GM18517 (cell line): ENCODE results near the gene ZNF195.
"Not testable (repeated sequence)": the region's sequence is repeated elsewhere in the genome, so short reads cannot be mapped to it uniquely, and the experiment has no call there.

Source experiments
- ATAC-seq: cut with Tn5 transposase; IDR thresholded peaks from one replicate; pipeline ENCODE4 v1.9.1; 2021; ENCODE audit warnings: mild to moderate bottlenecking, moderate library complexity; ENCODE audit not compliant: unreplicated experiment

Gene ZNF195

GRCh38 chr11:3356858-3357257 is 22.1 kb downstream of the ZNF195 start:
- no peak for ATAC-seq

DNA sequence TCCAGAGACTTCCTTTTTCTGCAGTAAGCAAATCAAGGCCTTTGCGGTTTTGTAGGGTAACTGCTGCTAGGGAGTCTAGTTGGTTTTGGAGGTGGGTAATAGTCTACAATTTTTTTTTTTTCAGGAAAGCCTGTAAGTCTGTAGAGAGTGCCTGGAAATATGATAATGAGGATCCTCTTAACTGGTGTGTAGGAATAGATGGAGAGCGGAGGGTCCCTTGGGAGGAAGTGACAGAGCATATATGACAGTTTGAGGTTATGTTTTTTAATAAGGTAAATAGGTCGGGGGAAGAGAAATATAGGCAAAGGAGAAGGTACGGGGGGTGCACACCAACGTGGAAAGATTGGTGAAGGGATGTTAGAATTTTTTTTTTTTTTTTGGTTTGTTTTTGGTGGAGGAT is 25.9 kb downstream of the ZNF195 start:
- ATAC-seq: no peak

GRCh38 chr11:3347127-3347526 is 31.8 kb downstream of the ZNF195 start:
- no peak for ATAC-seq

- no peak for ATAC-seq
Observed at GRCh38 chr11:3346587-3346986, 32.4 kb downstream of the ZNF195 start.

DNA sequence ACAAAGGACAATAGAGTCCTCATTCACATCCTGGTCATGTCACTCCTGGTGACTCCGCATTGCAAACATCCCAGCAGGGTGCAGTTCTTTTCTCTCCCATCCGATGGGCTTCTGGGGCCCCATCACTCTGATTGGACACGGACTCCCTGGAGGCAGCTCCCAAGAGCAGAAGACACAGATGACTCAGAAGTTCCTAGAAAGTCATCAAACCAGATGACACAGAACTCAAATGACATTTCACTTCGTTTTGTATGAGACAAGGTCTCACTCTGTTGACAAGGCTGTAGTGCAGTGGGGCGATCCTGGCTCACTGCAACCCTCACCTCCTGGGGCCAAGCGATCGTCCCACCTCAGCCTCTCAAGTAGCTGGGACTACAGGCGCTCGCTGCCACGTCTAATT is 33.2 kb downstream of the ZNF195 start:
- ATAC-seq: no peak

DNA sequence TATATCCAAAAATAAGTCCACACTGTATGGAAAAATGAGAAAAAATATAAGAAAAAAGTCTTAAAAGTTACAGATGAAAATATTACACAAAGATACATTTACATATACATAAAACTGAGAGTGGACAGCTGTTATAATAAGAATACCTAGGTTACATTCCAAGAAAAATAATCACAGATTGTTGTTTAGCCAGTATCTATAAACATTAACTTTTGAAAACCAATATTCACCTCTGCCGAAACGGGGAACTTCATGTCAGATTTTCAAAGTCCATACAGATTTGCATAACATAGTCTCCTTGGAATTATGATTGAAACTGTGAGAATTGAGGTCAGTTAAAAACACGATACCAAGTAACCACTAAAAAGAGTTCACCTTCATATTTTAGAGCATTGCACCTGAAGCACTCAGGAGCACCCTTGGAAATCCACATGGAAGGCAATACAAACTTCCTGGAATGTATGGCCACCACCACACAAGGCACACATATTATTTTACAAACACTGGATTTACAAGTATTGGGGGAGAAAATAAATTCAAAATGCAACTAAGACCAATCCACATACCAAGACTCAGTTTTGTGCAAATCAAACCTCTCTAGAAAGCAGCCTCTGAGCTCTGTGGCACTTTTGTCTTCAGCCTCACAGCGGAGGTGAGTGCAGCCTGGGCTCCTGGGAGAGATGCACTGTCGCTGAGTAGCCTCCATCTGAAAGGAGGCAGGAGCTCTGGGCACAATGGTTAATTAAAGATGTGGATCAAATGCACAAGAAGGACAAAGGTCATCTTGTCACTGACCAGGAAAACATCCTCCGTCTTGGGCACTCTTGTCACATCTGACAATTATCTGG is 34.4 kb downstream of the ZNF195 start:
- no peak for ATAC-seq

- no peak for ATAC-seq
Observed at GRCh38 chr11:3342709-3343108, 36.2 kb downstream of the ZNF195 start.

- no peak for ATAC-seq
Observed at GRCh38 chr11:3341298-3341697, 37.6 kb downstream of the ZNF195 start.

GRCh38 chr11:3340025-3340424 is 38.9 kb downstream of the ZNF195 start:
- no peak for ATAC-seq

DNA sequence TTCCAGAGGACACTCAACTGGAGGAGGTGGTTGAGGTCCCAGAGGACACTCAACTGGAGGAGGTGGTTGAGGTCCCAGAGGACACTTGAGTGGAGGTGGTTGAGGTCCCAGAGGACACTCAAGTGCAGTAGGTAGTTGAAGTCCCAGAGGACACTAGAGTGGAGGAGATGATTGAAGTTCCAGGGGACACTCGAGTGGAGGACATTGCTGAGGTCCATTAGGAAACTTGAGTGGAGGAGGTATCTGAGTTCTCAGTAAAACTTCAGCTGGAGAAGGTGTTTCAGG is 39.7 kb downstream of the ZNF195 start:
- no peak for ATAC-seq

DNA sequence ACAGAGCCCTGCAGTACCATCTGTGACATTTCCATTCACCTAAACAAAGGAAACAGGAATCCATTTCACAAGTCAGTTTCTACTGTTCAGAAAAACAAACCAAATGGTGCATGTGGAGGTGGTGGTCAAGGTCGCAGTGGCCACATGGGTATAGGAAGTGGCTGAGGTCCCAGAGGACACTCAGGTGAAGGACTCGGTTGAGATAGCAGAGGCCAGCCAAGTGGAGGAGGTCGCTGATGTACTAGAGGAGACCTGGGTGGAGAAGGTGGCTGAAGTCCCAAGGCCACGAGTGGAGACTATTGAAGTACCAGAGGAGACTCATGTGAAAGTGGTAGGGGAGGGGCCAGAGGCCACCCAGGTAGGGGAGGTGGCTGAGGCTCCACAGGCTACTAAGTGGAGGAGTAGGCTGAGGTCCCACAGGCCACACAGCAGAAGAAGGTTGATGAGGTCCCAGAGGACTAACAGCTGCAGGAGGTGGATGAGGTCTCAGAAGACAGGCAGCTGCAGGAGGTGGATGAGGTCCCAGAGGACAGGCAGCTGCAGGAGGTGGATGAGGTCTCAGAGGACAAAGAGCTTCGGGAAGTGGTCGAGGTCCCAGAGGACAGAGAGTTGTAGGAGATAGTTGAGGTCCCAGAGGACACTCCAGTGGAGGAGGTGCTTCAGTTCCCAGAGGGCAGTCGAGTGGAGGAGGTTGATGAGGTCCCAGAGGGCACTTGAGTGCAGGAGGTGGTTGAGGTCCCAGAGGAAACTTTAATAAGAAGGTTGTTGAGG is 40.2 kb downstream of the ZNF195 start:
- ATAC-seq: no peak

DNA sequence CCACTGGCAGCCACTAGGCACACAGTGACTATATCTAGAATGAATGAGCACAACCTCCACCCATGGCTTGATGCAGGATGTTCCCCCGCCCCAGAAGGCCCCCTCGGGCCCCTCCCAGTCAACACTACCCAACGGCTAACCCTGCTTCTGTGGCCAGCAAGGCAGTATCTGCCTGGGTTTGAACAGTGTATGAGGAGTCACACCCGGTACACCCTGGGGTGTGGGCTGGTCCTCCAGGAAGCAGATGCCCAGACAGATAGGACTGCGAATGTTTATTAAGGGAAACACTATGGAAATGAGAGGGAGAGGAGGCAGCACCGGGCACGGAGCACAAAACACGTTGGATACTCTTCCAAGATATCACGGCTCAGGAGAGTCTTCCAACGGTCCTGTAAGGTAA is 42.5 kb downstream of the ZNF195 start:
- ATAC-seq: not testable (repeated sequence)

DNA sequence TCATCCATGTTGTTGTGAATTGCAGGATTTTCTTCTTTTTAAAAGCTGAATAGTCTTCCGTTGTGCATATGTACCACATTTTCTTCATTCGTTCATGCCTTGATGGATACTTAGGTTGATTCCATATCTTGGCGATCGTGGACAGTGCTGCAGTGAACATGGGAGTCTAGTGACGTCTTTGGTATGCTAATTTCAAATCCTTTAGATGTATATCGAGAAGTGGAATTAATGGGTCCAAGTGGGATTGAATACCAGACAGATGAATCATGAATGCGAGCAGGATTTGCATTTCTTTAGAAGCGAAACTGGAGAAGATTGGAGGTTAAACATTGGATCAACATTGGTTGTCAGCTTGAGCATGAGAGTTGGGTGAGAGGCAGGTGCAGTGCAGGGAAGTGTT is 45.8 kb downstream of the ZNF195 start:
- not testable (repeated sequence) for ATAC-seq

DNA sequence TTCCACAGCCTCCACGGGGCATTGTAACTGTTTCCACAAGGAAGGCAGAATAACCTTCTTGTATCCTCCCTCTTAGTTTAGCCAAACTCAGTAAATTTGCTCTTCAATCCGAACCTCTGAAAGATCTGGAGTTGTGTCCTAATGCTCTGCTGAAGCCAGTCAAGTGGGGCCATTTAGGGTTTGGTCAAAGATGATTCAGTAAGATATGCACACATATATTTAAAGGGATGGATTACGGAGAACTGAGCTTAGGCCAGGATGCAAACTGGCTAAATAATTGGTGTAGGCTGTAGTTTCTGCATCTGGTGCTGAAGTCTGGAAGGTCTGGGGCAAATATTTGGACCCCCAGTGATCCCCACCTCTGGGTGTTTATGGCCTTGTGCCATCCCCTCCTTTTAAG is 47.9 kb downstream of the ZNF195 start:
- not testable (repeated sequence) for ATAC-seq

GRCh38 chr11:3330064-3330463 is 48.9 kb downstream of the ZNF195 start:
- ATAC-seq: not testable (repeated sequence)

GRCh38 chr11:3328503-3328902 is 50.4 kb downstream of the ZNF195 start:
- ATAC-seq: not testable (repeated sequence)

GRCh38 chr11:3326450-3326849 is 52.5 kb downstream of the ZNF195 start:
- ATAC-seq: not testable (repeated sequence)

DNA sequence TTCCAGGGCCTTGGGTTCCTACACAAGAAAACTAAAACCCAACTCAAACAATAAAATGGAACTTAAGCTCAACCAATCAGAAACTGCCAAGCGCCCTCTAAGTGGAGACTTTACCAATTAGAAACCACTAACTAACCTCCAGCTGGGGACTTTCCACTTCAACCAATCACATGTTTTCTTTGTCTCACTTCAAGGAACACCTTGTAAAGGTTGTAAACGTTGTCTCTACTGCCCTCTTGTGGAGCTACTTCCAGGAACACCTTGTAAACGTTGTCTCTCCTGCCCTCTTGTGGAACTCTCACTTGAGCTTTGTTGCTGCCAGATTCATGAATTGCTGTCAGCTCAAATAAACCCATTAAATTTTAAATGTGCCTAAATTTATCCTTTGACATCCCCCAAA is 54.2 kb downstream of the ZNF195 start:
- ATAC-seq: not testable (repeated sequence)
